Urinary bladder (tissue), 4 donors: ENCODE measurements around the gene DBI. TPM values are rescaled to one million over a fixed set of nuclear protein-coding genes. Genes with fewer than 3 reads are reported as not detected.
"Not testable (repeated sequence)": the region's sequence is repeated elsewhere in the genome, so short reads cannot be mapped to it uniquely, and the experiment has no call there.

Experiments used
- DNase-seq: peaks from one replicate; pipeline ENCODE4 v3.0.0-alpha.2; 2015; ENCODE audit errors: extremely low spot score
- H3K27ac ChIP-seq: one replicate; pipeline ENCODE4 v1.5.1; 2013; ENCODE audit warnings: low read depth, mild to moderate bottlenecking, moderate library complexity
- H3K36me3 ChIP-seq: one replicate; pipeline ENCODE4 v1.6.1; 2013; ENCODE audit warnings: mild to moderate bottlenecking, moderate library complexity; ENCODE audit not compliant: insufficient read depth
- H3K4me1 ChIP-seq: one replicate; pipeline ENCODE4 v1.6.1; 2013; ENCODE audit warnings: mild to moderate bottlenecking, moderate library complexity; ENCODE audit not compliant: insufficient read depth
- H3K4me3 ChIP-seq: one replicate; pipeline ENCODE4 v1.5.1; 2013; ENCODE audit warnings: low read depth, low read length
- WGBS: extraction: QIAGEN DNeasy Blood & Tissue Kit; methylation state at CpG from one replicate; pipeline ENCODE4 v1.1.7; 2013; 5-methylcytosine and 5-hydroxymethylcytosine counted together
- polyA plus RNA-seq: library from polyadenylated mRNA; stranded (reverse); fragments of 200-250 nt; gene quantifications from one replicate; pipeline ENCODE4 v1.2.3, GENCODE V29; 2013
- total RNA-seq: library from RNA; depleted of rRNA; stranded (reverse); fragments of >200 nt; gene quantifications from one replicate; pipeline ENCODE4 v1.2.3, GENCODE V29; 2014
- donor health status: healthy with polysubstance abuse.
- donor health status: healthy.

The DBI gene
- total and polyA plus RNA-seq, 2 donors: 65.6 to 203 TPM

DNA sequence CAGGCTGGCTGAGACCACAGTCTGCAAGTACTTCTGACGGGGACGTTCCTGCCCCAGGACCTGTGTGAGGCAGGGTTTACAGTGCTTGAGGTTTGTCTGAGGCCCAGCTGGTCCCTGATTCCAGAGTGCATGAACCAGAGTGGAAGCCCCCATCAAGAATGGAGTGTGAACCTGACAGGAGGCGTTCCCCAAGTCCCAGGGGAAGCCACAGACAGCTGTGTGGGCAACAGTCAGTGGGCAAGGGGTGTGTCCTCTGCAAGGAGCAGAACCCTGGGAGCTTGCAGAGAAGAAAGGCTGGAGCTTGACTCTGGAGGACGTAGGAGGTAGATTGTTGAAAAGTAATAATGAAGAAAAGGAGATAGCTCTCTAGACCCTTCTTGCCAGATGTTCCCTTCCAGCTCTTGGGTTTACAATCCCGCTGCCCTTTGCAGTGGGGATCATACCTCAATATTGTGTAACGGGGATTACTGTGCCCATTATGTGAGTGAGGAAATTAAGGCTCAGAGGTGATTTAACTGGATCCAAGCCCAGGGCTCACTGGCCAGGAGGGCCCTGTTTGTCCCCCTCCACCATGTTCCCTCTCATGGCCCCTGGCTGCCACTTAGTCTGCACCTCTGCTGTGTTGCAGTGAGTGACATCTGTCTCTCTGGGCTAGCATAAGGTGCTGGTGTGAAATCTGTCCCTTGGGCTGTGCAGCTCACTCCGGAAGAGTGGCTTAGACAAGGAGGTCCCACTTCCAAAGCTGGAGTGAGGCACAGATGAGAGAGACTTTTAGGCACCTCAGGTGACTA lies 6.2 kb downstream of the DBI start:
- Histone ChIP-seq H3K27ac (no peak overlapping the region), H3K36me3 (peaks cover 7% of the 10 kb centered on the region), H3K4me1 (no peaks in the 10 kb centered on the region), H3K4me3 (no peak overlapping the region)
- WGBS: 89% methylated on average over 7 of the region's 7 CpGs
- DNase-seq: no peak

DNA sequence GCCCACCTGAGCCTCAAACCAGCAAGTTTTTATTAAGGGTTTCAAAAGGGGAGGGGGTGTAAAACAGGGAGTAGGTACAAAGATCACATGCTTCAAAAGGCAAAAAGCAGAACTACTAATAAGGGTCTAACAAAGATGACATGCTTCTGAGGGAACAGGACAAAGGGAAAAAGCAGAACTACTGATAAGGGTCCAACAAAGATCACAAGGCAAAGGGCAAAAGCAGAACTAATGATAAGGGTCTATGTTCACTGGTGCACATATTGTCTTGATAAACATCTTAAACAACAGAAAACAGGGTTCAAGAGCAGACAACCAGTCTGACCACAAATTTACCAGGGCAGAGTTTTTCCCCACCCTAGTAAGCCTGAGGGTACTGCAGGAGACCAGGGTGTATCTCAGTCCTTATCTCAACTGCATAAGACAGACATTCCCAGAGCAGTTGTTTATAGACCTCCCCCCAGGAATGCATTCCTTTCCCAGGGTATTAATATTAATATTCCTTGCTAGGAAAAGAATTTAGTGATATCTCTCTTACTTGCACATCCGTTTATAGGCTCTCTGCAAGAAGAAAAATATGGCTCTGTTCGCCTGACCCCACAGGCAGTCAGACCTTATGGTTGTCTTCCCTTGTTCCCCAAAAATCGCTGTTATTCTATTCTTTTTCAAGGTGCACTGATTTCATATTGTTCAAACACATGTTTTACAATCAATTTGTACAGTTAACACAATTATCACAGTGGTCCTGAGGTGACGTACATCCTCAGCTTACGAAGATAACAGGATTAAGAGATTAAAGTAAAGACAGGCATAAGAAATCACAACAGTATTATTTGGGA lies 7.3 kb downstream of the DBI start:
- H3K4me1 ChIP-seq, H3K36me3 ChIP-seq, H3K27ac ChIP-seq, DNase-seq, H3K4me3 ChIP-seq: not testable (repeated sequence)
- 97% methylated on average over 5 of the region's 5 CpGs for WGBS

DNA sequence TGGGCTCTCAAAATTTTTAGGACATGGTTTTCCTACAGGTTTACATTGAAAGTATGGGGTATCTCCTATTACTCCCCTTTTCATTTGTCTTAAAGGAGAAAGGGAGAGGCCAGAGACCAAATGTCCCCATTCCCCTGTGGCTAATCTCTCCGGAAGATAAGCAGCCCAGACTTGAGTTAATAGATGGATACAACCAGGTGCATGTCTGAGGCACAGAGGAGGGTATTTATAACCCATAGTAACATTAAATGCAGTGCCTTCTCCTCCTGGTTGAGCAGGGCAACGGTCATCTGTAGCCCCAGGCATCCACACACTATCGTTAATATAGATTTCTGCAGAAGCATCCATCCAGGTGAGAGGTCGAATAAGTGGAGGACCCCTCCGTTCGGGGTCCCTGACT lies 9.6 kb downstream of the DBI start:
- DNase-seq, H3K27ac ChIP-seq, H3K36me3 ChIP-seq, H3K4me3 ChIP-seq, H3K4me1 ChIP-seq: not testable (repeated sequence)
- WGBS: 86% methylated on average over 6 of the region's 6 CpGs

DNA sequence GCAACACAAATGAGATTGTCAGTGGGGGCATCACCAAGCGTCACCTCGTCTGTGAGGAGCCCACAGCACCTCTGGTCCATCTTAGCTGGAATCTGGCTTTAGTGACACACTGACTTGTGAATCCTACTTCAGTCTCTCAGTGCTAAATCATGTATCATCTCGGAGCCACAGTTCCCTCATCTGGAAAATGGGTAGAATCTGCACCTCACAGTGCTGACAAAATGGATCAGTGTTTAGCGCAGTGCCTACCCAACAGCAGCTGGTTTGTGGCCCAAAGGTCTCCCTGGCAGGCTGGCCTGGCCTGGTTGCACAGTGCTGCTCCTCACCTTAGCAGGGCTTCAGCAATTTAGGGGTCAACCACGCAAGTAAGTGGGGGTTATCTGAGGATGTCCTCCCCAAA lies 10.0 kb downstream of the DBI start:
- no peak for DNase-seq
- Histone ChIP-seq H3K36me3 (peaks cover 7% of the 10 kb centered on the region), H3K4me3 (no peak overlapping the region), H3K27ac (no peak overlapping the region), H3K4me1 (no peaks in the 10 kb centered on the region)
- WGBS: 95% methylated on average over 5 of the region's 5 CpGs

DNA sequence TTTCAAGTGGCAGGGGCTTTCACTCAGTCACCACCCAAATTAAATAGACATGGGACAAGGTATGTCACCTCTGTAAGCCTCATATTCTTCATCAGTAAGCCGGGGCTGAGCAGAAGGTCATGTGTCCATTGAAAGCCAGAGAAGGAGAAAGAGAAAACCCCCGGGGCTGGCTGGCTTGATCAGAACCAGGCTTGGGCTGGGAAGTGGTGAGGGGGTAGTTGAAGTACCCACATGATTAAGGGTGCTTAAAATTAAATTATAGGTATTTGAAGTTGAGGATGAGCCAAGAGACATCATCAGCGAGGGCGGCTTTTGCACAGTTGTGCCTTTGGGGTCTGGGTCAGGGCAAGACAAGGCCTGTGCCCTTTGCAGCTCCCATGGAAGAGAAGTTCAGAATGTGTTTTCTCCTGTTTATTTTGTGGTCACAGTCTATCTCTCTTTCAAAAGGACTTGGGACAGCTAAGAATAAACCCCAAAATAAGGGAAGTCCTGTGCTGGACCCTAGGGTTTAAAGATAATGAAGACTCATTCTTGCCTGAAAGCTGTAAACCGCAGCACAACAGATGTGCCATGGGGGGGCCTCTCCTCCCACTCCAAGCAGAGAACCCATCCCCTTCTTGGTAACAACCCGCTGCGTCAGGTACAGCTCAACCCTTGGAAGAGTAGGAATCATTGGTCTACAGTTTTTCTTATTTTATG lies 10.7 kb downstream of the DBI start:
- Histone ChIP-seq H3K27ac (no peak overlapping the region), H3K4me3 (no peak overlapping the region), H3K4me1 (no peaks in the 10 kb centered on the region), H3K36me3 (peaks cover 5% of the 10 kb centered on the region)
- no peak for DNase-seq
- 86% methylated on average over 7 of the region's 7 CpGs for WGBS

DNA sequence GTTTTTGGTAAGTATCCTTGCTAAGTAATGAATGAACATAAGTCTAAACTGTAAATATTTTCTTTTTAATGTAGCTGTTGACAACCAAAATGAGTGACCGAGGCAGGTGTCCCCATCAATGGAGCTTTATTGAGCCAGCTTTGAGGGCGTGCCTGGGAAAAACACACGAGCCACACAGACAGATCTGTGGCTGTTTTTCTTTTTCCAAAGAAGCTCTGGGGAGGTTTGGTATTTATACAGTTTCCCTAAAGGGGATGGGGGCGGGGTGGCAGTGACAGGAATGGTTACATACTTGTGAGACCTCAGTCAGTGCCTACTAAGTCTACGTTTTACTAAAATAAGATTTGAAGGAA lies 11.2 kb downstream of the DBI start:
- H3K4me3 ChIP-seq: no peak overlapping the region
- no peak overlapping the region for H3K27ac ChIP-seq
- WGBS: 57% methylated on average over 5 of the region's 5 CpGs
- no peak for DNase-seq
- H3K36me3 ChIP-seq: peaks cover 5% of the 10 kb centered on the region
- no peaks in the 10 kb centered on the region for H3K4me1 ChIP-seq

DNA sequence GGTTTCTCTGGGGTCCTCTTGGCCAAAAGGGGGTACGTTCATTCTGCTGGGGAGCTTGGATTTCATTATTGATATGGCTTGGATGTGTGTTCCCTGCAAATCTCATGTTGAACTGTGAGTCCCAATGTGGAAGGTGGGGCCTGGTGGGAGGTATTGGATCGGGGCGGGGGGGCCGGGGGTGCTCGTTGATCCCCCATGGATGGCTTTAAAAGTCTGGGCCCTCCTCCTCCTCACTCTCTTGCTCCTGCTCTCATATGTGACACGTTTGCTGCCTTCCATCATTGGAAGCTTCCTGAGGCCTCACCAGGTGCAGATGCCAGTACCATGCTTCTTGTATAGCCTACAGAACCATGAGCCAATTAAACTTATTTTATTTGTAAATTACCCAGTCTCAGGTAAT lies 11.8 kb downstream of the DBI start:
- no peak overlapping the region for H3K27ac ChIP-seq
- no peak for DNase-seq
- H3K36me3 ChIP-seq: peaks cover under 1% of the 10 kb centered on the region
- no peaks in the 10 kb centered on the region for H3K4me1 ChIP-seq
- WGBS: 84% methylated on average over 6 of the region's 6 CpGs
- no peak overlapping the region for H3K4me3 ChIP-seq

DNA sequence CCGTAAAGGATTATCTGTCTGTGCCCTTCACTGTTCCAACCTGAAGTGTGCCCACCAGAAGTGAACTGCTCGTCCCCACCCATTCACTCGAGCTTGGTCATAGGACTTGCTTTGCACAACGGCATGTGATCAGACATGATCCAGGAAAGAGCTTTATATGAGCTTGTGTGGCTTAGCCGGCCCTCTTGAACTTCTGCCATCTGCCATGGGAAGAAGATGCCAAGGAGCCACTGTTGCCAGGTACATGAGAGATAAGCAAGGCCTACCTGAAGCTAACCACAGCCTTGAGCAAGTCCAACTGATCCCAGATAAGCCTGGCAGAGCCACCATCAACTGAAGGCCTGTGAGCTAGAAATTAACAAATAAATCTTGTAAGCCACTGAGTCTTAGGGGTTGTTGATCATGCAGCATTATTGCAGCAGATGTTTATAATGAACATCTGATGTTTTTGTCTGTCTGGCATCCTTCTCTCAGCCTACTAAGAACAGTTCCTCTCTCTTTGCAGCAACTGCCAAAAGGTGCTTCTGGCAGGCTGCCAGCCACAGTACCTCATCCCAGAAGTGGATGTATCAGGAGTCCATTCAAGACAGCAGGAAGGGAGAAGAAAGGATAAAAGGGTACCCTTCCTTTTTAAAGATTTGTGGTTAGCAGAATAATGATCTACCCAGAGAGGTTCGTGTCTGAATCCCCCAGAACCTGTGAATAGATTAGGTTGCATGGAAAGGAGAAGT lies 16.8 kb downstream of the DBI start:
- DNase-seq: no peak
- H3K27ac ChIP-seq: no peak overlapping the region
- WGBS: 54% methylated on average over 6 of the region's 6 CpGs
- H3K36me3 ChIP-seq: no peaks in the 10 kb centered on the region
- H3K4me3 ChIP-seq: no peak overlapping the region
- H3K4me1 ChIP-seq: no peaks in the 10 kb centered on the region

DNA sequence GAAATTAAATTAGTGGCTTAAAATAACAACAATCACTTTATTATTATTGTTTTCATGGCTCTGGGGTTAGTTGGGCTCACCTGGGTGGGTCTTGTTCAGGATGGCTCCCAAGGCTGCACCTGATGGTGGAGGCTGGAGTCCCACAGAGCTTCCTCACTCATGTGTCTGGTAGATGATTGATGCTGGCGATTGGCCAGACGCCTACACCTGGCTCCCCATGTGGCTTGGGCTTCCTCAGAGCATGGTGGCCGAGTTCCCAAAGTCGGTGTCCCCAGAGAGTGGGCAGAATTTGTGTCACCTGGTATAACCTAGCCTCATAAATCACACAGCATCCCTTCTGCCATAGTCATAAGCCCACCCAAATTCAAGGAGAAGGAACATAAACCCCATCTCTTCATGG lies 18.2 kb downstream of the DBI start:
- no peaks in the 10 kb centered on the region for H3K36me3 ChIP-seq
- no peak overlapping the region for H3K4me3 ChIP-seq
- H3K27ac ChIP-seq: no peak overlapping the region
- H3K4me1 ChIP-seq: no peaks in the 10 kb centered on the region
- 90% methylated on average over 4 of the region's 4 CpGs for WGBS
- no peak for DNase-seq

DNA sequence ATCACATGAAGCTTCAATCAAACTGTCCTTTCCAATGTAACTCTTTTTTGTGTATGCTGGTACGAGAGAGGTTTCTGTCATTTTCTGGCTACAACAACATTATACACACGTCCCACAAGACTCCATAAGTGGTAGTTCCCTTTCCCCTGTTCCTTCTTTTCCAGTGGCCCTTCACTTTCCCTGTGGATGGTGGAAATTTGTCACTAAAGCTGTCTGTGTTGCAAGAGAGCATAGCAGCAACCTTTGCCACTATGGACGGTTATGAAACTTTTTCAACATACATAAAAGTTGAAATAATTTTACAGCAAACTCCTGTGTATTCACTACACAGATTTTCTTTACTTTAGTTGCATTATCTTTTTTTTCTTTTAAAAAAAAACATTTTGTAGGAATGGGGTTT lies 18.7 kb downstream of the DBI start:
- WGBS: 92% methylated on average over 3 of the region's 3 CpGs
- Histone ChIP-seq H3K36me3 (no peaks in the 10 kb centered on the region), H3K4me3 (no peak overlapping the region), H3K4me1 (no peaks in the 10 kb centered on the region), H3K27ac (no peak overlapping the region)
- no peak for DNase-seq

DNA sequence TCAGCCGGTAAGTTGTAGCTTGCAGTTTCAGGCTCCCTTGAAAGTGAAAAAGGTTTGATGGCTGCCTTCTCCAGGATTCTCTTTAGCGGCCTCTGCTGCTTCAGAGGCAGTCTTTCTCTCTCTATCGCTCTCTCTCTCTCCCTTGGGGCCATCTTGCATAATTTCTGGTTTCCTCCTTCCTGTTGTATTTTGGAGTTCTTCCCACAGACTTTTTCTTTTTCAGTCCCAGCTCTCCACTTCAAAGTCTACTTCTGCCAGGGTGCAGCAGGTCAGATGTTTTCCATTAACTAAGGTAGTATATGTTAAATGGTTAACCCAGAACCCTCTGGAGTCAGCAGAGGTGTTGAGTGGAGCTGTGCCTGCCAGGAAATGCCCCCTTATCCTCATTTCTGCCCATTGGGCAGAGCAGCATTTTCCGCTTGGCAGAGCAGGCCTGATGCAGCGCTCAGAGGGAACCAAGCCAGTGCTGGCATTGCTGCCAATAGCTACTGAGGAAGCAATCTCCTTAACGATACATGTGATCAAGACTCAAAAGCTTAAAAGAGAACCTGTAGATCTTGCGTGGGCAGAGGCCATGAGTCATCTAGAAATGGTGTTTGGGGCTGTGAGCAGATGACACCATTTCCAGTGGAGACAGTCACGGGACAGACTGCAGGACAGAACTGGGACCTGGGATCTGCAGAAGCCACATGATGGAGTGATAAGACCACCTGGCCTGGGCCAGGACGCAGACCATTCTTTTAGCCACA lies 20.8 kb downstream of the DBI start:
- no peak for DNase-seq
- WGBS: 71% methylated on average over 9 of the region's 9 CpGs

DNA sequence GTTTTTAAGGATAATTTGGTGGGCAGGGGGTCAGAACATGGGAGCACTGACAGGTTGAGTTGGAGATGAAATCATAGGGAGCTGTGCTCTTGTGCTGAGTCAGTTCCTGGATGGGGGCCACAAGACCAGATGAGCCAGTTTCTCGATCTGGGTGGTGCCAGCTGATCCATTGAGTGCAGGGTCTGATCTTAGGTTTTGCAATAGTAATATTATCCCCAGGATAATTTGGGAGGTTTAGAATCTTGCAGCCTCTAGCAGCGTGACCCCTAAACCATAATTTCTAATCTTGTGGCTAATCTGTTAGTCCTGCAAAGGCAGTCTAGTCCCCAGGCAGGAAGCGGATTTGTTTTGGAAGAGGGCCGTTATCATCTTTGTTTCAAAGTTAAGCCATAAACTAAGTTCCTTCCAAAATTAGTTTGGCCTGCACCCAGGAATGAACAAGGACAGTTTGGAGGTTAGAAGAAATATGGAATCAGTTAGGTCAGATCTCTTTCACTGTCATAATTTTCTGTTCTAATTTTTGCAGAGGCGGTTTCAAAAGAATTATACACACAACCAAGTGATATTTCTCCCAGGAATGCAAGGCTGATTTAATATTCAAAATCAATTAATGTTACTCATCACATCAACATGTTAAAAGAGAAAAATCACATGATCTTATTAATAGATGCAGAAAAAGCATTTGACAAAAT lies 23.0 kb downstream of the DBI start:
- Histone ChIP-seq H3K4me1 (no peaks in the 10 kb centered on the region), H3K36me3 (no peaks in the 10 kb centered on the region), H3K4me3 (no peak overlapping the region), H3K27ac (peak overlapping the region; percentile 29)
- 12% methylated on average over 5 of the region's 5 CpGs for WGBS
- DNase-seq: no peak

More for the DNA sequence above, 20.8 kb downstream of the DBI start:
- H3K36me3 ChIP-seq: no peaks in the 10 kb centered on the region
- no peak overlapping the region for H3K27ac ChIP-seq
- no peak overlapping the region for H3K4me3 ChIP-seq
- no peaks in the 10 kb centered on the region for H3K4me1 ChIP-seq
